ENCODE measurements around the gene GALNT13.

Gene GALNT13

DNA sequence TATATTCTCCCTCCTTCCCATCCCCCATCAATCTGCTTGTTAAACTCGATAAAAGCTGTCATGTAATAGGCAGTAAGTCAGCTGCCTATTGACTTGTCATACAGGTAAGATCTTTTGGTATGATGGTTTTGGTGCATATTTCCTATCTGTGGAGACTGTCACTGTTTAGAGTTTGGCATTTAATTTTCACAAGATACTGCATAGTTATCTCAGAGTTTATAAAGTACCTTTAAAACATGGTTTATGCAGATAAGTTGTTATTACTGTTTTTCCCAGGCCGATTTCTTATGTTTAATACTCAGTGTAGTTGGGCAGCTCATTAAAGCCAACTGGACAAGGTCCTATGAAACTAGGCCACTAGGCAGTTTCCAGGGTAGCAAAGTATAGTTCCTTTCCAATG, 222.1 kb downstream of the GALNT13 start:
- TF ChIP-seq, protein P1, sequence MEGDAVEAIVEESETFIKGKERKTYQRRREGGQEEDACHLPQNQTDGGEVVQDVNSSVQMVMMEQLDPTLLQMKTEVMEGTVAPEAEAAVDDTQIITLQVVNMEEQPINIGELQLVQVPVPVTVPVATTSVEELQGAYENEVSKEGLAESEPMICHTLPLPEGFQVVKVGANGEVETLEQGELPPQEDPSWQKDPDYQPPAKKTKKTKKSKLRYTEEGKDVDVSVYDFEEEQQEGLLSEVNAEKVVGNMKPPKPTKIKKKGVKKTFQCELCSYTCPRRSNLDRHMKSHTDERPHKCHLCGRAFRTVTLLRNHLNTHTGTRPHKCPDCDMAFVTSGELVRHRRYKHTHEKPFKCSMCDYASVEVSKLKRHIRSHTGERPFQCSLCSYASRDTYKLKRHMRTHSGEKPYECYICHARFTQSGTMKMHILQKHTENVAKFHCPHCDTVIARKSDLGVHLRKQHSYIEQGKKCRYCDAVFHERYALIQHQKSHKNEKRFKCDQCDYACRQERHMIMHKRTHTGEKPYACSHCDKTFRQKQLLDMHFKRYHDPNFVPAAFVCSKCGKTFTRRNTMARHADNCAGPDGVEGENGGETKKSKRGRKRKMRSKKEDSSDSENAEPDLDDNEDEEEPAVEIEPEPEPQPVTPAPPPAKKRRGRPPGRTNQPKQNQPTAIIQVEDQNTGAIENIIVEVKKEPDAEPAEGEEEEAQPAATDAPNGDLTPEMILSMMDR (IDR thresholded peaks at IDR 0.05; ENCODE audit: control insufficient read depth, extremely low read depth, insufficient read depth): no peak
- H3K4me3 ChIP-seq (ENCODE audit: low read depth, low read length): no peak overlapping the region
- DNase-seq (ENCODE audit: low read depth): no peak

DNA sequence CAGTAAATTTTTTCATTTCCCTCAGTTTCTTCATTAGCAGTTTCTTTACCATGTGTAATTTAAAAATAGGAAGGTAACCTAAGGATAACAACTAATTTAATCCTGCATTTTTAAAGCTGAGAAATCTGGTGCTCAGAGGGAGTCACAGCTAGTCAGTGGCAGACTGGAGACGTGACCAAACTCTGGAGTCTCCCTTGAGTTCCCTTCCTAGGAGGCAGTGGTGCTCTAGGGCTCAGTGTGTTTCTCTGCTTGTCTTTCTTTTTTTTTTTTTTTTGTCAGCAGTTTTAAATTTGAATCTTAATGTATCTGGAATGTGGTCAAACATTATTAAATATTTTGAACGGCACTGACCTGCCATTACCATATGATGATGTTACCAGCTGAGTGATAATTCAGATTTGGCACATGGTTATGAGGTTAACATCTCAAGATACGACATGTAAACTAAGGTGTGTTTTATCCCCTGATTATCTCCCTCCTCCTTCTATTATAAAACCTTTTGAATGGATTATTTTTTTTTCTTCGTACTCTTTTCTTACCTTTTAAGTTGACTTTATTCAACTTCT, 226.2 kb downstream of the GALNT13 start:
- TF ChIP-seq, protein P1 (IDR thresholded peaks at IDR 0.05; ENCODE audit: control insufficient read depth, extremely low read depth, insufficient read depth): no peak
- no peak for DNase-seq (ENCODE audit: low read depth)
- H3K4me3 ChIP-seq (ENCODE audit: low read depth, low read length): no peak overlapping the region

DNA sequence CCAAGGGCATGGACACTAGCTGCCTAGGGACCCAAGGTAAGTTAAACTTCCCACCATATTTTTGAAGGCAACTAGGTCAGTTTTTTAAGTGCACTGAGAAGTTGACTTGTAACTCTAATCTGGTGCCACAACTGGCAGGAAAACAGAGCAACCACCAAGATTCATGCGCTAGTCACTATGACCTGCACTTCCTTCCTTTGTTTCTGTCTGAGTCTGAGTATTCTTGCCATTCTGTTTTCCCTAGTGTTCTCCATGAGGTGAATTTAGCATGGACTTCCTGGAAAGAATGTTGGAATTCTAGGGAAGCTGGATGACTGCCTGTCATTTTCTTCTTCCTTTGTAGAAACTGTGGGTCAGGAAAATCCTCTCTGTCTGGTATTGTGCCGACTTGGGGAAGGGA, 249.0 kb downstream of the GALNT13 start:
- TF ChIP-seq, protein P1 (IDR thresholded peaks at IDR 0.05; ENCODE audit: control insufficient read depth, extremely low read depth, insufficient read depth): no peak
- no peak for DNase-seq (ENCODE audit: low read depth)
- no peak overlapping the region for H3K4me3 ChIP-seq (ENCODE audit: low read depth, low read length)

DNA sequence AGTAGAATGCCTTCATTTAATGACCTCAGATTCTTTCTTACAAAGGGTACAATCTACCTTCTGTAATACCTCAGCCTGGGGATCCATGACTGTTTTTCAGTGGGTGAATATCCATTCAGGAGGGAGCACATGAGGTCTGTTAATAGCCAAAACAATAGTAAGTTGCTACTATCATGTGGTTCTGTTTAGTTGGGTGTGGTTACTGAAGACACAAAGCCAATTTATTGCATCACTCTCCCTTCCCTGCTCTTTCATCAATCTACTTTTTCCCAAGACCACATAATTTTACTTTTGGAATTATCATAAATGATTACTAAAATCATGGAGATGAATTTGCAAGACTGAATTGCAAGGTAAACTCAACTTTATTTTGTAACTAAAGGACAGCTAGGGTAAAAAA, 254.2 kb downstream of the GALNT13 start:
- TF ChIP-seq, protein P1 (IDR thresholded peaks at IDR 0.05; ENCODE audit: control insufficient read depth, extremely low read depth, insufficient read depth): no peak
- no peak for DNase-seq (ENCODE audit: low read depth)
- no peak overlapping the region for H3K4me3 ChIP-seq (ENCODE audit: low read depth, low read length)

DNA sequence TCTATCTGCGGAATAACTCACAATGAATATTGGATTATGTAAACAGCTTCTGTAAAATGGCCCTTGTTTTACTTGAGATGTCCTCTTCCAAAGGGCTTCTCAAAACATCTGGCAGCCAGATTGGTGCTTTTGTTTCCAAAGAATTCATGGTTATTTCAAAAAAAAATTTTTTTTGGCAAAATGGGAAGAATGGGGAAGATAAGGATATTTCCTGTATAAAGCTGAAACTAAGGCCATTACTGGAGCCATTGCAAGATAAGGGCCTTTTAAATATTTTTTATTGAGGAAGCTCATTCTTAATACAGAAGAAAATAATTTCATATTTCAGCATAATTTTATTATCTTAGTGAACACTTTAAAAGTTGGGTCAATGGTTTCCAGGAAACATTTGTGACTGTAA, 259.1 kb downstream of the GALNT13 start:
- no peak overlapping the region for H3K4me3 ChIP-seq (ENCODE audit: low read depth, low read length)
- TF ChIP-seq, protein P1 (IDR thresholded peaks at IDR 0.05; ENCODE audit: control insufficient read depth, extremely low read depth, insufficient read depth): no peak
- DNase-seq (ENCODE audit: low read depth): no peak

DNA sequence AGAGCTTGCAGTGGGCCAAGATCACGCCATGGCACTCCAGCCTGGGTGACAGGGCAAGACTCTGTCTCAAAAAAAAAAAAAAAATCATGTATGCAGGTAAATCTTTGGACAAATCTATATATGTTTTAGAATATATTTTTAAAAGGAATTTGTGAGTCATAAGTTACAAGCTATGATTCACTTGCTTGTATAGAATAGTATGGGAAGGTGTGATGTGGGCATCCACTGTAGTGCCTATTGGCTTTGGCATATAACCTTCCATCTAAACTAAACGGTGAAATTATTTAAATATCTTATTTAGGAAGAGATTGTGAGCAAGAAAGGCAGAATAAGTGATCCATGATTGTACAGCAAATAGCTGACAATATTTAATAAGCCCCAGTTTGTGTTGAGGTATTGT, 261.1 kb downstream of the GALNT13 start:
- DNase-seq (ENCODE audit: low read depth): no peak
- no peak overlapping the region for H3K4me3 ChIP-seq (ENCODE audit: low read depth, low read length)
- TF ChIP-seq, protein P1 (IDR thresholded peaks at IDR 0.05; ENCODE audit: control insufficient read depth, extremely low read depth, insufficient read depth): no peak

DNA sequence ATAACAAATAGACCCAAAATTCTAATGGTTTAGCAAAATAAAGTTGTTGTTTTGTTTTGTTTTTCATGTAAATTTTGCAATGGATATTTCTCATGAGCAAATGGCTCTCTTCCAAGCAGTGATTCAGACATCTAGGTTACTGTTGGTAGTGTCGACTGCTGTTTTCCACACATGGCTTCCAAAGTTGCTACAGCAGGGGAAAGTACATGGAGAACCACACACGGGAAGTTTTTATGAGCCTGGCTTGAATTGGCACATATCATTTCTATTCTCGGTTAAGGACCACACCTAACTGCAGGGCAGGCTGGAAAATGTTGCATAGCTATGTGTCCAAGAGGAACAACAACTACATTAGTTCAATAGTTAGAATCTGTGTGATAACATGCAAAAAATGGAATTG, 262.1 kb downstream of the GALNT13 start:
- TF ChIP-seq, protein P1 (IDR thresholded peaks at IDR 0.05; ENCODE audit: control insufficient read depth, extremely low read depth, insufficient read depth): no peak
- no peak for DNase-seq (ENCODE audit: low read depth)
- H3K4me3 ChIP-seq (ENCODE audit: low read depth, low read length): no peak overlapping the region
